ENCODE results near the gene JAK2.

DNA sequence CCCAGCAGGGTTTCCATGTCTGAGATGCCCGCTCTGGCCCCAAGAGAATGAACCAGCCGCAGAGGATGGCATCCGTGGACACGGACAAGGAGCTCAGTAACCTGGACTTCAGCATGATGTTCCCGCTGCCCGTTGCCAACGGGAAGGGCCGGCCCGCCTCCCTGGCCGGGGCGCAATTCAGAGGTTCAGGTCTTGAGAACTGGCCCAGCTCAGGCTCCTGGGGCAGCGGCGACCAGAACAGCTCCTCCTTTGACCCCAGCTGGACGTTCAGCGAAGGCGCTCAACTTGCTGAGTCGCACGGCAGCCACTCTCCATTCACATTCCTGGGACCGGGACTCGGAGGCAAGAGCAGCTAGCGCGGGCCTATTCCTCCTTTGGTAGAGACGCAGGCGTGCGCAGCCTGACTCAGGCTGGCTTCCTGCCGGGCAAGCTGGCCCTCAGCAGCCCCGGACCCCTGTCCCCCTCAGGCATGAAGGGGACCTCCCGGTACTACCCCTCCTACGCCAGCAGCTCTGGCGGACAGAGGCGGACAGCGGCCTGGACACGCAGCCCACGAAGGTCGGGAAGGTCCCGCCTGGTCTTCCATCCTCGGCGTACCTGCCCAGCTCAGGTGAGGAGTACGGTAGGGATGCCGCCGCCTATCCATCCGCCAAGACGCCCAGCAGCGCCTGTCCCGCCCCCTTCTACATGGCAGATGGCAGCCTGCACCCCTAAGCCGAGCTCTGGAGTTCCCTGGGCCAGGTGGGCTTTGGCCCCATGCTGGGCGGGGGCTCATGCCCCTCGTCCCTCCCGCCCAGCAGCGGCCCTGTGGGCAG lies 126.0 kb downstream of the JAK2 start:
- no peak for TF ChIP-seq NFRKB (IDR thresholded peaks at IDR 0.05; ENCODE audit: low read depth)
- TF ChIP-seq ZSCAN29 (IDR thresholded peaks at IDR 0.05) = no peak
- no peak for TF ChIP-seq MTA1 (IDR thresholded peaks at IDR 0.05; ENCODE audit: borderline replicate concordance)
- TF ChIP-seq, protein P1, sequence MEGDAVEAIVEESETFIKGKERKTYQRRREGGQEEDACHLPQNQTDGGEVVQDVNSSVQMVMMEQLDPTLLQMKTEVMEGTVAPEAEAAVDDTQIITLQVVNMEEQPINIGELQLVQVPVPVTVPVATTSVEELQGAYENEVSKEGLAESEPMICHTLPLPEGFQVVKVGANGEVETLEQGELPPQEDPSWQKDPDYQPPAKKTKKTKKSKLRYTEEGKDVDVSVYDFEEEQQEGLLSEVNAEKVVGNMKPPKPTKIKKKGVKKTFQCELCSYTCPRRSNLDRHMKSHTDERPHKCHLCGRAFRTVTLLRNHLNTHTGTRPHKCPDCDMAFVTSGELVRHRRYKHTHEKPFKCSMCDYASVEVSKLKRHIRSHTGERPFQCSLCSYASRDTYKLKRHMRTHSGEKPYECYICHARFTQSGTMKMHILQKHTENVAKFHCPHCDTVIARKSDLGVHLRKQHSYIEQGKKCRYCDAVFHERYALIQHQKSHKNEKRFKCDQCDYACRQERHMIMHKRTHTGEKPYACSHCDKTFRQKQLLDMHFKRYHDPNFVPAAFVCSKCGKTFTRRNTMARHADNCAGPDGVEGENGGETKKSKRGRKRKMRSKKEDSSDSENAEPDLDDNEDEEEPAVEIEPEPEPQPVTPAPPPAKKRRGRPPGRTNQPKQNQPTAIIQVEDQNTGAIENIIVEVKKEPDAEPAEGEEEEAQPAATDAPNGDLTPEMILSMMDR (IDR thresholded peaks at IDR 0.05 in 2 of 3, conservative IDR thresholded peaks at IDR 0.05 in 1 of 3; ENCODE audit: insufficient read depth in 2 of 3, low read depth in 1 of 3, low read length in 3 of 3) = no peak
- no peak for TF ChIP-seq KDM1A (IDR thresholded peaks at IDR 0.05)
- TF ChIP-seq POLR2A (conservative IDR thresholded peaks at IDR 0.05) = no peak
- TF ChIP-seq ZNF232 (CRISPR knock-in tag; IDR thresholded peaks at IDR 0.05) = no peak
- TF ChIP-seq TBP (optimal IDR thresholded peaks at IDR 0.05; ENCODE audit: low read depth, low read length) = no peak
- TF ChIP-seq ZNF561 (CRISPR knock-in tag; conservative IDR thresholded peaks at IDR 0.05) = no peak
- TF ChIP-seq, protein P2, sequence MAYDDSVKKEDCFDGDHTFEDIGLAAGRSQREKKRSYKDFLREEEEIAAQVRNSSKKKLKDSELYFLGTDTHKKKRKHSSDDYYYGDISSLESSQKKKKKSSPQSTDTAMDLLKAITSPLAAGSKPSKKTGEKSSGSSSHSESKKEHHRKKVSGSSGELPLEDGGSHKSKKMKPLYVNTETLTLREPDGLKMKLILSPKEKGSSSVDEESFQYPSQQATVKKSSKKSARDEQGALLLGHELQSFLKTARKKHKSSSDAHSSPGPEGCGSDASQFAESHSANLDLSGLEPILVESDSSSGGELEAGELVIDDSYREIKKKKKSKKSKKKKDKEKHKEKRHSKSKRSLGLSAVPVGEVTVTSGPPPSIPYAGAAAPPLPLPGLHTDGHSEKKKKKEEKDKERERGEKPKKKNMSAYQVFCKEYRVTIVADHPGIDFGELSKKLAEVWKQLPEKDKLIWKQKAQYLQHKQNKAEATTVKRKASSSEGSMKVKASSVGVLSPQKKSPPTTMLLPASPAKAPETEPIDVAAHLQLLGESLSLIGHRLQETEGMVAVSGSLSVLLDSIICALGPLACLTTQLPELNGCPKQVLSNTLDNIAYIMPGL (CRISPR knock-in tag; IDR thresholded peaks at IDR 0.05) = no peak
- TF ChIP-seq, protein P3, sequence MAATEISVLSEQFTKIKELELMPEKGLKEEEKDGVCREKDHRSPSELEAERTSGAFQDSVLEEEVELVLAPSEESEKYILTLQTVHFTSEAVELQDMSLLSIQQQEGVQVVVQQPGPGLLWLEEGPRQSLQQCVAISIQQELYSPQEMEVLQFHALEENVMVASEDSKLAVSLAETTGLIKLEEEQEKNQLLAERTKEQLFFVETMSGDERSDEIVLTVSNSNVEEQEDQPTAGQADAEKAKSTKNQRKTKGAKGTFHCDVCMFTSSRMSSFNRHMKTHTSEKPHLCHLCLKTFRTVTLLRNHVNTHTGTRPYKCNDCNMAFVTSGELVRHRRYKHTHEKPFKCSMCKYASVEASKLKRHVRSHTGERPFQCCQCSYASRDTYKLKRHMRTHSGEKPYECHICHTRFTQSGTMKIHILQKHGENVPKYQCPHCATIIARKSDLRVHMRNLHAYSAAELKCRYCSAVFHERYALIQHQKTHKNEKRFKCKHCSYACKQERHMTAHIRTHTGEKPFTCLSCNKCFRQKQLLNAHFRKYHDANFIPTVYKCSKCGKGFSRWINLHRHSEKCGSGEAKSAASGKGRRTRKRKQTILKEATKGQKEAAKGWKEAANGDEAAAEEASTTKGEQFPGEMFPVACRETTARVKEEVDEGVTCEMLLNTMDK (IDR thresholded peaks at IDR 0.05; ENCODE audit: borderline replicate concordance, insufficient read depth, low read depth, low read length, poor library complexity, severe bottlenecking) = no peak
- TF ChIP-seq POLR2AphosphoS5 (IDR thresholded peaks at IDR 0.05; ENCODE audit: control insufficient read depth, insufficient read depth, low read depth, low read length) = no peak
